A673 (cell line): ENCODE data around the gene PRPH2.

Source experiments
- CTCF ChIP-seq: fragments of 300-800, 200-600 bp; sonication (generic); conservative IDR thresholded peaks from 2 replicates; pipeline ENCODE4 v1.5.1; 2017; ENCODE audit warnings: low read depth, mild to moderate bottlenecking, antibody characterized with exemption, low read length, moderate library complexity, mixed read lengths
- EZH2 ChIP-seq: fragments of 200-600 bp; sonication (generic); IDR thresholded peaks from 2 replicates; pipeline ENCODE4 v1.6.1; 2017; ENCODE audit warnings: borderline replicate concordance, low read depth, mild to moderate bottlenecking, mixed read lengths, antibody characterized with exemption, low read length; ENCODE audit not compliant: poor library complexity, severe bottlenecking

- TF ChIP-seq CTCF (no peak), EZH2 (no peak)
Observed at GRCh38 chr6:42722497-42722896, at the start of gene PRPH2.
